Motor neuron (in vitro differentiated cells): ENCODE data around the gene OR2S2. TPM values are rescaled to one million over a fixed set of nuclear protein-coding genes. Genes with fewer than 3 reads are reported as not detected.
"Not testable (repeated sequence)": the region's sequence is repeated elsewhere in the genome, so short reads cannot be mapped to it uniquely, and the experiment has no call there.

Source experiments
- ATAC-seq, 8 experiments: fragments of 200-7000 bp; cut with Tn5 transposase; replicated peaks in 6 of 8; 2 replicates each; pipeline ENCODE4 v1.8.0; 2021; ENCODE audit warnings: mild to moderate bottlenecking in 8 of 8, moderate library complexity in 8 of 8
- H3K27ac ChIP-seq, 2 donors: fragments of 250-450 bp; sonication (Bioruptor Pico); 2 replicates each; pipeline ENCODE4 v1.9.0; 2021; ENCODE audit warnings: antibody characterized with exemption in 2 of 2, mild to moderate bottlenecking in 2 of 2, moderate library complexity in 1 of 2
- H3K4me1 ChIP-seq, 2 donors: fragments of 250-450 bp; sonication (Bioruptor Pico); replicated peaks in 1 of 2; 2 replicates each; pipeline ENCODE4 v1.6.1; 2021; ENCODE audit warnings: antibody characterized with exemption in 2 of 2, mild to moderate bottlenecking in 2 of 2, moderate library complexity in 1 of 2
- H3K4me3 ChIP-seq, 5 donors: fragments of 250-450 bp; sonication (Bioruptor Pico); 2 replicates each; pipeline ENCODE4 v1.9.0; 2021; ENCODE audit warnings: antibody characterized with exemption in 5 of 5, mild to moderate bottlenecking in 5 of 5, moderate library complexity in 4 of 5
- WGBS, 10 experiments: fragments of 450-650 bp; shearing (Covaris generic); methylation state at CpG; one replicate each; pipeline ENCODE4 v1.0.0; 2022; 5-methylcytosine and 5-hydroxymethylcytosine counted together
- in situ Hi-C, 9 experiments: fragments of 400-800 bp; cut with MboI; loops; one replicate each; pipeline ENCODE4 v1.15.0; 2021; ENCODE audit warnings: low sequenced_read_pairs in 9 of 9, low pct_unique_long_range_greater_than_20kb in 2 of 9; ENCODE audit not compliant: unreplicated experiment in 9 of 9
- total RNA-seq, 8 experiments: library from RNA; unstranded; fragments of 300-600 nt; gene quantifications; 2 replicates each; pipeline versions ENCODE4 v1.2.3 to v1.2.4, GENCODE V29; 2022

The OR2S2 gene
- total RNA-seq, 8 experiments from 2014 or later: 0.31 to 3.5 (median 0.40) TPM; not detected in 3

DNA sequence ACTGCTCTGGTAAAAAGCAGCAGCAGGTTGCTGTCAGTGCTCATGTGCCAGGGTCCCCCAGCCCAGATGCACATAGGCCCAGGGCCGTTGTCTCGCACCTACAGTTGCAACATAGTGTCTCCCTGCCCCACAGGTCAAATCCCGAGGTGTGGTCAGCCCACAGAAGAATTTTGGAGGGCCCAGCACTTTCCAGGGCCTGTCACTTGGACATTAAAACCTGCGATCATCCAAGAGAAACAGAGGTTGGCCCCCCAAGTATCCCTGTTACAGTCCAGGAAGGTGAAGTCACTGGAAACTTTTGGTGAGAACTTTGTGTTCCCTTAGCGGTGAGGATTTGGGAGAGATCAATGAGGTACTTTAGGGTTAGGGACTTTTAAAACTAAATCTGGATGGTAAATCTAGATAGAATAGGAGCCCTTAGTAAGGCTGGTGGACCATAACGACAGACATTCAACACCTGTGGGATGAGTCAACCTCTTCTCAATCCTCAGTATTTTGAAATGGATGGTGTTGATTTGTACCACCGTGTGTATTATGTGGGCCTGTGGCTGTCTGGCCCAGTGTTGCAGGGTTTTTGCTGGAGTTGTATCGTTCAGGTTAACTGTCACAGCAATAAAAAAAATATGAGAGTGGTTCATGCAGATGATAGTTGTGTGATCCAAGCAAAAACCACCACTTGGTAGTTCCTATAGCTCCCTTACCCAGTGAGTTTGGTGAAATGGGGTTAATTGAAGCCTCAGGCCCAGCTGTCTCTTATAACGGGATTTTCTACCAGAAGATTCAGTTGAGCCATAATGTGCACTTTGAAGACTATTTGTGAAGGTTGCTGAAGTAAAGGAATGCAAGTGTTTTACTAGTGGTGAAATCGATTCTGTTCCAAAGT is 19.2 kb downstream of the OR2S2 start:
- in situ Hi-C loops: no loop called here
- 25 to 89% (median 80%) methylated on average over 2 to 8 of the region's 10 CpGs for WGBS, 10 experiments
- ATAC-seq: no peak

DNA sequence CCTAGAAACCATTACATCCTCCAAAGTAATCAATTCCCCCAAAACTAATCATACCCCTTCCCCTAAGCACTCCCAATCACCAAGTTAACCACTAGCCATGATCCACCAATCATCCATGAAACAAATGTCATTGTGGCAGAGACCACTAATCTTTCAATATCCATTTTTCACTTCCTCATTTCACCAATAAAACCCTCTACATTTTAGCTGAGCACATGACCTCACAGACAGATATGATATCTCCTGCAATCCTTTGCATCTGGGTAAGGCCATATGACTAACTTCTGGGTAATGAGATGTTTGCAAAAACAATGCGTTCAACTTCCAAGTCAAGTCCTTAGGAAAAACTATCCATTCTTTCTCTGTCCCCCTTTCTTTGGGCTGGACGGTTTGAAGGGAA is 20.7 kb downstream of the OR2S2 start:
- 40 to 100% (median 61%) methylated on average over 1 to 2 of the region's 2 CpGs; no CpG with 5 or more reads in 4 of the 10 experiments for WGBS, 10 experiments
- ATAC-seq: no peak
- in situ Hi-C loops: no loop called here
- no peak overlapping the region for H3K4me3 ChIP-seq
- H3K4me1 ChIP-seq: no peaks in the 10 kb centered on the region
- no peak overlapping the region for H3K27ac ChIP-seq

More for the DNA sequence above, 19.2 kb downstream of the OR2S2 start:
- no peak overlapping the region for H3K4me3 ChIP-seq
- no peaks in the 10 kb centered on the region for H3K4me1 ChIP-seq
- H3K27ac ChIP-seq: no peak overlapping the region

DNA sequence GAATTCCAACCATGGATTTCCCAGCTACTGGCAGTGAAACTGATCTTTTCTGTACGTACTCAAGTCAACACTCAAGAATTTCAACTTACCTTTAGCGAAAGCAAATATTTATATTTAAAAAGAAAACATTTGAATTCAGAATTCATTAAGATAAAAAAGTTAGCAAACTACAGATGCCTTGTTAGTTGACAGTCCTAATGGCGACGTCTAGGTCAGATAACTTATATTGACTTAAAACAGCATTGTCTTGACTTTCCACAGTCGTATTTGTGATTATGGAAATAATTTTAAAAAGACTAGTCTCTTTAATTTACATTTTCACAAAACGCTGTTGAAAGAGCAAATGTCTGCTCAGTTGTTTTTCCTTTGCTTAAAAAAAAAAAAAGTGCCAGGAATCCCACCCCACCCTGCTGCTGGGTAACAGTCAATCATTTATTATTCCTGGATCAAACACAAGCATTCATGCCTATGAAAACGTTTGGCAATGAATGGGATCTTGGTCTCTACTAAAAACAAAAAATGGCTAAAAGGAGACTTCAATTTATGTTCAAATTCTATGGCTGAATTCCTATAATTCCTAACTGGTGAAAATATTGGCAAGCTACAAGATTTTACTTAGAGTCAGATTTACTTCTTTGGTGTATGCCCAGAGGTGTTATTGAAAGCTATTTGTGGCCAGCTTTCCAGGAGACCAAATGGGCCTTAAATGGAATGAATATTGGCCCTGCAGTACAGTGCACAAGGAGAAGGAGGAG is 22.0 kb downstream of the OR2S2 start:
- WGBS, 10 experiments: 37 to 76% (median 58%) methylated on average over 3 to 7 of the region's 7 CpGs
- in situ Hi-C loops: no loop called here
- no peak overlapping the region for H3K4me3 ChIP-seq
- no peak overlapping the region for H3K27ac ChIP-seq
- H3K4me1 ChIP-seq: no peaks in the 10 kb centered on the region
- peak in 3 of 8 experiments; percentile 50 to 64 (median 60) for ATAC-seq

DNA sequence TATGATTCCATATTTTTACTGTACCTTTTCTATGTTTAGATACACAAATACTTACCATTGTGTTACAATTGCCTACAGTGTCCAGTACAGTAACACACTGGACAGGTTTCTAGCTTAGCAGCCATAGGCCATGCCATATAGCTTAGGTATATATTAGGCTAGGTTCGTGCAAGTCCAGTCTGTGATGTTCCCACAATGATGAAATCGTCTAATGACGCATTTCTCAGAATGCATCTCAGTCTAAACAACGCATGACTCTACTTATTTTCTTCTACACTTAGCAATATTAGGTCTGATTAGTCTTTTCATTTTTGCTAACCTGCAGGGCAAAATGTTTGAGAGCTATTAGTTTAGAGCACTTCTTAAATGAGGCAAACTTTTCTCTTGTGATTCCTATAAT is 22.7 kb downstream of the OR2S2 start:
- in situ Hi-C loops: no loop called here
- no peak overlapping the region for H3K4me3 ChIP-seq
- H3K4me1 ChIP-seq: no peaks in the 10 kb centered on the region
- 60 to 100% (median 93%) methylated on average over 1 to 4 of the region's 4 CpGs; no CpG with 5 or more reads in 3 of the 10 experiments for WGBS, 10 experiments
- no peak for ATAC-seq
- no peak overlapping the region for H3K27ac ChIP-seq

DNA sequence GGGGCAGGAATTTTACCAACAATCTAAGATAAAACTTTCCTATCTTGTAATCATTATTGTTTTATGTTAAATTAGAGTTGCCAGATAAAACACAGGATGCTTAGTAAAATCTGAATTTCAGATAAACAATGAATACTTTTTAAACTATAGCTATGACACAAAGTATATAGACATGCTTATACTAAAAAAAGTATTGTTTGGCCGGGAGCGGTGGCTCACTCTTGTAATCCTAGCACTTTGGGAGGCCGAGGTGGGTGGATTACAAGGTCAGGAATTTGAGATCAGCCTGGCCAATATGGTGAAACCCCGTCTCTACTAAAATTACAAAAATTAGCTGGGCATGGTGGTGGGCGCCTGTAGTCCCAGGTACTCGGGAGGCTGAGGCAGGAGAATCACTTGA is 23.9 kb downstream of the OR2S2 start:
- in situ Hi-C loops: not testable (repeated sequence)
- WGBS, 10 experiments: 74 to 100% (median 85%) methylated on average over 2 to 6 of the region's 6 CpGs; no CpG with 5 or more reads in 3 of the 10 experiments

DNA sequence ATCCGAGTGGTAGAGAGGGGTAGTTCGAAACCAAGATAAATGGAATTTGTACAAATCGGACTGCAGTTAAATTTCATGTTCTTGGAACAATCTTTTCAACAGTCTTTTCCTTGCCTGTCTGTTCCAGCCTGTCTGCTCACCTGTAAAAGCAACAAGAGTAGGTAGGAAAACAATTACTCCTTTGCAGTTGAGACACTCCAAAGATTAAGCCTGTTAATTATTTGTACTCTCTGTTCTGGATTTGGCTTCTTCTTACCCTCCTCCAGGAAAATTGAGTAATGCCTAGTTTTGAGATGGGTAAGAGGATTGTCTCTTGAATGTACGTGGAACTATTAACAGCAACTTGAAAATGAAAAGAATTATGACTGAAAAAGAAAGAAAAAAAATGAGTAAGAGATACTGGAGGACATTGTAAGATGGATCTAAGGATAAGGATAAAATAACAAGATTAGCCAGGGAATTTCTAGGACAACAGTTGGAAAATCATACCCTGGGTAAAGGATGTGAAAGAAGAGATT is 24.3 kb downstream of the OR2S2 start:
- Histone ChIP-seq H3K4me3 (no peak overlapping the region), H3K27ac (no peak overlapping the region), H3K4me1 (no peaks in the 10 kb centered on the region)
- 40 to 90% (median 78%) methylated on average over 1 to 4 of the region's 4 CpGs for WGBS, 10 experiments
- in situ Hi-C loops: no loop called here
- ATAC-seq: no peak

More for the DNA sequence above, 23.9 kb downstream of the OR2S2 start:
- not testable (repeated sequence) for ATAC-seq, H3K27ac ChIP-seq, H3K4me3 ChIP-seq, H3K4me1 ChIP-seq

DNA sequence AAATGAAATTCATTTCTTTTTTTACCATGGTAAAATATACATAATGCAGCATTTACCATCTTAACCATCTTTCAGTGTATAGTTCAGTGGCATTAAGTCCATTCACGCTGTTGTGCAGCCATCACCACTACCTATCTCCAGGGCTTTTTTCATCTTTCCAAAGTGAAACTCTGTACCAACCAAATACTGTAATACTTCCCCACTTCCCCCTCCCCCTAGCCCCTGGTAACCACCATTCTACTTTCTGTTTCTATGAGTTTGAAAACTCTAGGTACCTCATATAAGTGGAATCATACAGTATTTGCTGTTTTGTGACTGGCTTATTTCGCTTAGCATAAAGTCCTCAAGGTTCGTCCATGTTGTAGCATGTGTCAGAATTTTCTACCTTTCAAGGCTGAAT is 25.2 kb downstream of the OR2S2 start:
- Histone ChIP-seq H3K4me1 (no peaks in the 10 kb centered on the region), H3K4me3 (no peak overlapping the region), H3K27ac (no peak overlapping the region)
- WGBS, 10 experiments: 93 to 100% (median 100%) methylated on average over 1 to 3 of the region's 3 CpGs; no CpG with 5 or more reads in 1 of the 10 experiments
- no peak for ATAC-seq
- in situ Hi-C loops: no loop called here

DNA sequence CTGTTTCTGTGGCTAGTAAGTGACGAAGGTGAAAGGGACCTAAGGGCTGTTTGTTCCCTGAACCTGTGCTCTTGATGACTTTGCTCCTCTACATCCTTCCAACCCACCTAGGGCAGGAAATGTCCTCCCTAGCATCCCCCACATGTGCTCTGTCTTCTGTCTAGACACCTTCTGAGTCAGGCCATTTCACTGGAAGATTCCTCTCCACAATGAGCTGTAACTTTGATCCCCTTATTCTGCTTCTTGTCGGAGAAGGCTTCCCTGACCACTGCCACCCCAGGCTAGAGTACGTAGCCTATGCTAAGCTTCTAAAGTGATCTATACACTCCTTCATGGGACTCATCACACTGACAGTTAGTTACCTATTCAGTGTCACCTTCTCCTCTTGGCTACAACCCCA is 27.0 kb downstream of the OR2S2 start:
- Histone ChIP-seq H3K27ac (no peak overlapping the region), H3K4me3 (no peak overlapping the region), H3K4me1 (no peaks in the 10 kb centered on the region)
- 62 to 100% (median 89%) methylated on average over 1 to 3 of the region's 3 CpGs; no CpG with 5 or more reads in 3 of the 10 experiments for WGBS, 10 experiments
- no peak for ATAC-seq
- in situ Hi-C loops: no loop called here

DNA sequence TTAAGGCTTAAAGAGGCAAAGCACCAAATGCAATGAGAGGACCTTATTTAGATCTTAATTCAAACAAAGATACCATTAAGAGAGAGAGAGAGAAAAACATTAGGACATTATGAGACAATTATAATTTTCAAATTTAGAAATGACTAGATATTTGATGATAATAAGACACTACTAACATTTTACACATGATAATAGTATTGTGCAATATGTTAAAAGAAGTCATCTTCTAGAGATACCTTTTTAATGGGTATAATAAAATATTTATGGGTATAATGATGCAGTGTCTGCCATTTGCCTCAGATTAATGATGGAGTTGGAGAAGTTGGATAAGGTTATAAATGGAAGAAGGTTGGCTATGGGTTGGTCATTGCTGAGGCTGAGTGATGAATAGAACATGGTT is 27.4 kb downstream of the OR2S2 start:
- Histone ChIP-seq H3K27ac (no peak overlapping the region), H3K4me1 (no peaks in the 10 kb centered on the region), H3K4me3 (no peak overlapping the region)
- in situ Hi-C loops: no loop called here
- ATAC-seq: no peak

DNA sequence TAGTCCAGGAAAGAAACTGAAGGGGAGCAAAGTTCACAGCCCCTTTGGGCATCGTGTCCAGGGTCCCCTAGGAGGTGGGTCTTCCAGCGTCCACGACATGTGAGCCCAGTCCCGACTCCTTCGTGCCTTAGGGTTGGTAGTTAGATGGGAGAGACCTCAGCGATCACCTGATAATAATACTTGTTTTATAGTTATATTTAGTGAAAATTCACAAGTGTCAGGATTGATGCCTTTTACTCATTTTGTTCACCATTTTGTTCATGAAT is 28.6 kb downstream of the OR2S2 start:
- Histone ChIP-seq H3K27ac (no peak overlapping the region), H3K4me1 (no peaks in the 10 kb centered on the region), H3K4me3 (no peak overlapping the region)
- ATAC-seq: no peak
- 40 to 100% (median 78%) methylated on average over 1 to 5 of the region's 6 CpGs; no CpG with 5 or more reads in 4 of the 10 experiments for WGBS, 10 experiments
- in situ Hi-C loops: no loop called here

DNA sequence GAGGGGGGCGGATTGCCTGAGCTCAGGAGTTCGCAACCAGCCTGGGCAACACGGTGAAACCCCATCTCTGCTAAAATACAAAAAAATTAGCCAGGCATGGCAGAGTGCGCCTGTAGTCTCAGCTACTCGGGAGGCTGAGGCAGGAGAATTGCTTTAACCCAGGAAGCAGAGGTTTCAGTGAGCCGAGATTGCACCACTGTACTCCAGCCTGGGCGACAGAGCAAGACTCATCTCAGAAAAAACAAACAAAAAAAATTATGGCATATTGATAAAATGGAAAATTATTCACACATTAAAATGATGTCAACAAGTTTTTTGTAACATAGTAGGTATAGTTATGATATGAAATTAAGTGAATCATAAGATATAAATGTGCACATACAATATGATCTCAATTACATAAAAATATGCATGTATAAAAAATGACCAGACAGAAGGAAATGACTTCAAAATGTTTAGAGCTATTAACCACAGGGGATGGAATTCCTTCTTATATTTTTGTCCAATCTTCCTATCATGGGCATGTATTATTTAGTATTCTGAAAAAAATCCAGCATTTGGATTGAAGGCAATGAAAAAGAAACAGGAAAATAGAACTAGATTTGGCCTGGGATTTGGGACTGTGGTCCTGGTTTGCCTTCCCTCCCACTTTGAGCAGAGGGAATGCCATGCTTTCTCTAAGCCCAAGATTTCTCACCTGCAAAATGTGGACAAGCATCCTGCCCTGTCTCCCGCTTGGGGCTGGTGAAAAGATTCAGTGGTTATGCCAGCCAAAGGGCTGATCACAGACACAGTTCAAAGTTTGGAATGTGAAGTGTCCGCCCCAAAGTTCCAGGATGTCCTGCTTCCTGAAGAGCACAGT is 29.1 kb downstream of the OR2S2 start:
- ATAC-seq: peak in 1 of 8 experiments; percentile 75
- H3K4me1 ChIP-seq: peaks cover 2 to 4% of the 10 kb centered on the region in 2 donors
- H3K4me3 ChIP-seq: no peak overlapping the region
- H3K27ac ChIP-seq: no peak overlapping the region
- 0 to 100% (median 85%) methylated on average over 1 to 8 of the region's 9 CpGs for WGBS, 10 experiments
- in situ Hi-C loops: no loop called here

DNA sequence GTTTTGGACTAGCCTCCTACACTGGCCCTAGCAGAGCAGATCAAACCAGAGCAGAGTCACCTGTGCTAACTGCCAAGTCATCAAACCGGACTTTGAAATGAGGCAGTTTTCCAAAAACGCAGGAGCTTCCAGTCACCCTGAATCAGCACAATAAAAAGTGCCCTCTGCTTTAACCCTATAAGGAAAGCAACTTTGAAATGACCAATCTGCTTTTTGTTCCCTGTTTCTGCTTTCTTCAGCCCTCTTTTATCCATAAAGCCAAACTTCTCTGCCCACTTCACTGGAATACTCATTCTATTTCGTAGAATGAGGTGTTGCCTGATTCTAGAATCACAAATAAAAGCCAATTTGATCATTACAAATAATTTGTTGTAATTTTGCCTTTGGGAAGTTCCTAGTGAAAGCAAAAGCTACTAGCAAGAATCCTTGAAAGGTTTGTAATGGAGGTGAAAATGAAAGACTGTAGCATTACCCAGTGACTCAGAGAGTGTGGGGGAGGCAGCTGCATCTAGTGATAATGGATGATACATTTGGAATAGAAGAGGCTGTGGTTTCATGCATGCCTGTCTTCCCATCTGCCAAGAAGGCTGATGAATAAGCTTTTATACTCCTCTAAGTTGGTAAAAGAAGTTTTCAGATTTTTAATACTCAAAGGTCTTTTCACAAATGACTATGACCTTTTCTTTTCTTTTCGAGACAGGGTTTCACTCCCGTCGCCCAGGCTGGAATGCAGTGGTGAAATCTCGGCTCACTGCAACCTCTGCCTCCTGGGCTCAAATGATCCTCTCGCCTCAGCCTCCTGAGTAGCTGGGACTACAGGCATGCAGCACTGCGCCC is 33.8 kb downstream of the OR2S2 start:
- in situ Hi-C loops: no loop called here
- peak; percentile 43 to 98 (median 80) for ATAC-seq
- 7 to 100% (median 48%) methylated on average over 1 to 9 of the region's 9 CpGs; no CpG with 5 or more reads in 2 of the 10 experiments for WGBS, 10 experiments
- no peak overlapping the region for H3K27ac ChIP-seq
- H3K4me3 ChIP-seq: no peak overlapping the region
- peaks cover 2 to 10% of the 10 kb centered on the region in 2 donors for H3K4me1 ChIP-seq
